Adipocyte (in vitro differentiated cells): ENCODE results near the gene BLVRB.
"Not testable (repeated sequence)": the region's sequence is repeated elsewhere in the genome, so short reads cannot be mapped to it uniquely, and the experiment has no call there.

Source experiments
- DNase-seq: peaks from one replicate; pipeline ENCODE4 v3.0.0-alpha.2; 2015; ENCODE audit warnings: low read depth
- H3K27me3 ChIP-seq: replicated peaks from 2 replicates; pipeline ENCODE4 v1.7.0; 2013; ENCODE audit warnings: mild to moderate bottlenecking, low read length, moderate library complexity; ENCODE audit not compliant: control insufficient read depth, insufficient read depth
- H3K36me3 ChIP-seq: 2 replicates; pipeline ENCODE4 v1.7.0; 2013; ENCODE audit warnings: low read length, mild to moderate bottlenecking, moderate library complexity; ENCODE audit not compliant: control insufficient read depth, insufficient read depth, severe bottlenecking
- H3K4me1 ChIP-seq: 2 replicates; pipeline ENCODE4 v1.7.0; 2013; ENCODE audit warnings: mild to moderate bottlenecking, low read length, moderate library complexity; ENCODE audit not compliant: control insufficient read depth, insufficient read depth
- H3K4me3 ChIP-seq: 2 replicates; pipeline ENCODE4 v1.7.0; 2013; ENCODE audit warnings: mild to moderate bottlenecking, low read length, moderate library complexity
- H3K9ac ChIP-seq: 2 replicates; pipeline ENCODE4 v1.7.0; 2013; ENCODE audit warnings: mild to moderate bottlenecking, low read length, moderate library complexity
- H3K9me3 ChIP-seq: 2 replicates; pipeline ENCODE4 v1.7.0; 2013; ENCODE audit warnings: mild to moderate bottlenecking, low read length, moderate library complexity; ENCODE audit not compliant: control insufficient read depth

The BLVRB gene

DNA sequence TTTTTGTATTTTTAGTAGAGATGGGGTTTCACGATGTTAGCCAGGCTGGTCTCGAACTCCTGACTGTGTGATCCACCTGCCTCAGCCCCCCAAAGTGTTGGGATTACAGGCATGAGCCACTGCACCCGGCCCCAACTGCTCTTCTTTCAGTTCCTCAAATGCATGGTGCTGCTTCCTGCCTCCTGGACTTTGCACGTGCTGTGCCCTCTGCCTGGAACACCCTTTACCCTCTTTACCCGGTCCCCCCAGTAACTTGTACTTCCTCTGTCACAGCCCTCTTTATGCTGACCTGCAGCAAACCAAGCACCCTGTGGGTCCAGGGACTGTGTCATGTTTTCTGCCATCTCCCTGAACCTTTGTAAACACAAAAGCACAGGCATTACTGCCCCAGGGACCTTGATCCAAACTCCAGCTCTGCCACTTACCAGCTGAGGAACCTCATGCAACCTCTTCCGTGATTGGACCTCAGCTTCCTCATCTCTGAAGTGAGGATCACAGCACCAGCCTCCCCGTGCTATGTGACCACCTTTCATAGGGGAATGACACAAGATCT is 3.8 kb downstream of the BLVRB start:
- no peak for DNase-seq
- H3K4me3 ChIP-seq, result no peak overlapping the region
- H3K36me3 ChIP-seq, result no peaks in the 10 kb centered on the region
- H3K4me1 ChIP-seq, result peaks cover 24% of the 10 kb centered on the region
- H3K9ac ChIP-seq, result no peak overlapping the region
- H3K27me3 ChIP-seq, result no peaks in the 10 kb centered on the region
- H3K9me3 ChIP-seq, result no peaks in the 10 kb centered on the region

DNA sequence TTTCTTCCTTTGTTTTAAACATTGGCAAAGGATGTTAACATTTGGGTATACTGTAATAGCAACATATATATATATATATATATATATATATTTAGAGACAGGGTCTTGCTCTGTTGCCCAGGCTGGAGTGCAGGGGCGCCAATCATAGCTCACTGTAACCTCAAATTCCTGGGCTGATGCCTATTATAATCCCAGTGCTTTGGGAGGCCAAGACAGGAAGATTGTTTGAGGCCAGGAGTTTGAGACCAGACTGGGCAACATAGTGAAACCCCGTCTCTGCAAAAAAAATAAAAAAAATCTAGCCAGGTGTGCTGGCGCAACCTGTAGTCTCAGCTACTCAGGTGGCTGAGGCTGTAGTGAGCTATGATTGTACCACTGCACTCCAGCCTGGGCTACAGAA is 5.4 kb downstream of the BLVRB start:
- H3K4me1 ChIP-seq, result peaks cover 15% of the 10 kb centered on the region
- H3K9ac ChIP-seq, result no peak overlapping the region
- H3K9me3 ChIP-seq, result no peaks in the 10 kb centered on the region
- DNase-seq, result no peak
- no peaks in the 10 kb centered on the region for H3K36me3 ChIP-seq
- no peaks in the 10 kb centered on the region for H3K27me3 ChIP-seq
- H3K4me3 ChIP-seq, result no peak overlapping the region

DNA sequence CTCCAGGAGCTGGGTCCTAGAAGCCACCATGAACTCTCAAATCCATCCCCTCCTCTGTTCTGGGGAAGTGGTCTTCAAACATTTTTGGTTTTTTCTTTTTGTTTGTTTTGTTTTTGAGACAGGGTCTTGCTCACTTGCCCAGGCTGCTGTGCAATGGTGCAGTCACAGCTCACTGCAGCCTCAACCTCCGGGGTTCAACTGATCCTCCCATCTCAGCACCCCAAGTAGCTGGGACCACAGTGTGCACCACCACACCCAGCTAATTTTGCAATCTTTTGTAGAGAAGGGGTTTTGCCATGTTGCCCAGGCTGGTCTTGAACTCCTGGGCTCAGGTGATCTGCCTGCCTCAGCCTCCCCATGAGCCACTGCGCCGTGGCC is 7.0 kb downstream of the BLVRB start:
- Histone ChIP-seq H3K36me3 (no peaks in the 10 kb centered on the region), H3K9me3 (no peaks in the 10 kb centered on the region), H3K4me1 (no peaks in the 10 kb centered on the region), H3K9ac (no peak overlapping the region), H3K27me3 (no peaks in the 10 kb centered on the region), H3K4me3 (no peak overlapping the region)
- DNase-seq, result no peak

DNA sequence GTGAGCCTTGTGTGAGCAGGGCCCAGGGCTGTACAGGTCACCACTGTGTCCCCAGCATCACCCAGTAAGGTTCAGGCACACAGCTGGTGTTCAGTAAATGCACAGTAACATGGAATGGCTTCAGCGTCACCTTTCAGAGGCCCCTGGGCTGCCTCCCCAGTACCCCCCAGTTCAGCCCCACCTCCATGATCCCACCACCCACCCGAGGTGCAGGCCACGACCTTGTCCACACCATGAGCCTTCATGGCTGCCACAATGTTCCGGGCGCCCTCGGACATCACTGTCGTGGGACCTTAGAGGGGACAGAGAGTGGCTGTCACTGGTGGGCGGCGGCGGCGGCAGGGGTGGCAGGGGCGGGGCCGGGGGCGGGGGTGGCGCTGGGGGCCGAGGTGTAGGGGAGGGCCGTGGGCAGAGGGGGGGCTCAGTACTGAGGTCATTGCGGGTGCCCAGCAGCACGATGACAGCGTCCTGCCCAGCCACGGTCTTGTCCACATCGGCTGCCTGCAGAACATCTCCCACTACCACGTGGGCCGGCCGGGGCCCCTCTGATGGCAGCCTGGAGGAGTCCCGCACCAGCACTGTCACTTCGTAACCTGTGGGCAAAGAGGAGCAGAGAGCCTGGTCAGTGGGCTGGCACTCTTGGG is 7.5 kb downstream of the BLVRB start:
- Histone ChIP-seq H3K9ac (no peak overlapping the region), H3K27me3 (no peaks in the 10 kb centered on the region), H3K4me1 (no peaks in the 10 kb centered on the region), H3K9me3 (no peaks in the 10 kb centered on the region), H3K4me3 (no peak overlapping the region), H3K36me3 (no peaks in the 10 kb centered on the region)
- DNase-seq, result no peak

DNA sequence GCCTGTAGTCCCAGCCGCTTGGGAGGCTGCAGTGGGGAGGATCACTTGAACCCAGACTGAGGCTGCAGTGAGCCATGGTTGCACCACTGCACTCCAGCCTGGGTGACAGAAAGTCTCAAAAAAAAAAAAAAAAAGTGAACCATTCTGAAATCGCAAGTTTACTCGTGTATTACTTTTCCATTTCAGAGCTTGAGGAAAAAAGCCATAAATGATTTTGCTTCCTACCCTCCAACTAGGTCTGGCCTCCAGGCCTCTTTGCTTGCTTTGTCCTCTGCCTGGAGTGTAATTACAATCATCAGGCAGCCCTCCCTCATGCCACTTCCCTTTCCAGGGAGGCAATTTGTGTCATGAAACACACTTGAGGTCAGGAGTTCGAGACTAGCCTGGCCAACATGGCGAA is 8.5 kb downstream of the BLVRB start:
- Histone ChIP-seq H3K9ac (no peak overlapping the region), H3K36me3 (no peaks in the 10 kb centered on the region), H3K27me3 (no peaks in the 10 kb centered on the region), H3K4me3 (no peak overlapping the region), H3K9me3 (no peaks in the 10 kb centered on the region), H3K4me1 (no peaks in the 10 kb centered on the region)
- DNase-seq, result no peak

DNA sequence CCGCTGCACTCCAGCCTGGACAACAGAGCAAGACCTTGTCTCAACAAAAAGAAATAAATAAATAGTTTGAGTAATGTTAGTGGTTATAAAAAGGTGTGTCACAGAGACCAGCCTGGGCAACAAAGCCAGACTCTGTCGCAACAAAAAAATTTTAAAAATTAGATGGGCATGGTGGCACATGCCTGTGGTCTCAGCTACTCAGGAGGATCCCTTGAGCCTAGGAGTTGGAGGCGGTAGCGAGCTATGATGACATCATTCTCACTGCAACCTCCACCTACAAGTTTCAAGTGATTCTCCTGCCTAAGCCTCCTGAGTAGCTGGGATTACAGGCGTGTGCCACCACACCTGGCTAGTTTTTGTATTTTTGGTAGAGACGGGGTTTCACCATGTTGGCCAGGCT is 11.6 kb downstream of the BLVRB start:
- not testable (repeated sequence) for H3K27me3 ChIP-seq, DNase-seq, H3K36me3 ChIP-seq, H3K4me3 ChIP-seq, H3K9me3 ChIP-seq, H3K9ac ChIP-seq, H3K4me1 ChIP-seq

DNA sequence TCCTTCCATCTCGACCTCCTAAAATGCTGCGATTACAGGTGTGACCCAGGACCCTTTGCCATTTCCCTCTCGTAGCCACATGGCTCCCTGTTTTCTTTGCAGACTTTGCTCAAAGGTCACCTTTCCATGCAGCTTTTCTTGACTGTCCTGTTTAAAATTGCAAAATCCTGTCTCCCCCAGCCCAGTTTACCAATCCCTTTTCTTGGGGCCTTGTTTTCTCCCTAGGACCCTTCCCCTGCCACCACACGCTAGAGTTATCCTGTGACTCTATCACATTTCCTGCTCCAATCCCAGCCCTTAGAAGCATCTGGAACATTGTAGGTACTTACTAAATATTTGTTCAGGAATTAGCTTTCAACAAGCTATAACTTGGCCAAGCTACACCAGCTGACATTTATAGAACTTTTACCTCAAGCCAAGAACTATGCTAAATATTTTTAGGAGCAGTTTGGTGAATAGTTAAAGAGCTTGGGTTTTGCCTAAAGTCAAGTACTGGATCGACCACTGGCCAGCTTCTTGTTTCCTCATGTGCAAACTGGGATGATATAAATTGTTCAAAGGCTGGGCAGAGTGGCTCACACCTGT is 12.3 kb downstream of the BLVRB start:
- H3K36me3 ChIP-seq, result peaks cover 4% of the 10 kb centered on the region
- H3K9ac ChIP-seq, result no peak overlapping the region
- no peak for DNase-seq
- peaks cover 5% of the 10 kb centered on the region for H3K4me1 ChIP-seq
- H3K4me3 ChIP-seq, result no peak overlapping the region
- no peaks in the 10 kb centered on the region for H3K9me3 ChIP-seq
- H3K27me3 ChIP-seq, result no peaks in the 10 kb centered on the region

DNA sequence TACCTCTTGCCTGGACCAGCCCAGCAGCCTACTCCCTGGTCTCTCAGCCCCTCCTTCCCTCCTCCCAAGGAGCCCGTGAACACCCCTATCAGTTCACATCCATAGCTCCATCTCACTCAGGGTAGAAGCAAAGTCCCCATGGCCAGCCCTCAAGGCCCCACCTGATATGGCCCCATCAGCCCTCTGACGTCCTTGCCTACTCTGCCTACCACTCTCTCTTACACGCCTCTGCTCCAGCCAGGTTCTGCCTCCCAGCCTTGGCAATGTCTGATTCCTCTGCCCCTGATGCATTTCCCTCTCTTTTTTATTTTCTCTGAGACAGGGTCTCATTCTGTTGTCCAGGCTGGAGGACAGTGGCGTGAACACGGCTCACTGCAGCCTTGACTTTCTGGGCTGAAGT is 13.5 kb downstream of the BLVRB start:
- Histone ChIP-seq H3K4me1 (peaks cover 5% of the 10 kb centered on the region), H3K27me3 (no peaks in the 10 kb centered on the region), H3K9me3 (no peaks in the 10 kb centered on the region), H3K36me3 (peaks cover 8% of the 10 kb centered on the region), H3K9ac (no peak overlapping the region), H3K4me3 (no peak overlapping the region)
- no peak for DNase-seq

DNA sequence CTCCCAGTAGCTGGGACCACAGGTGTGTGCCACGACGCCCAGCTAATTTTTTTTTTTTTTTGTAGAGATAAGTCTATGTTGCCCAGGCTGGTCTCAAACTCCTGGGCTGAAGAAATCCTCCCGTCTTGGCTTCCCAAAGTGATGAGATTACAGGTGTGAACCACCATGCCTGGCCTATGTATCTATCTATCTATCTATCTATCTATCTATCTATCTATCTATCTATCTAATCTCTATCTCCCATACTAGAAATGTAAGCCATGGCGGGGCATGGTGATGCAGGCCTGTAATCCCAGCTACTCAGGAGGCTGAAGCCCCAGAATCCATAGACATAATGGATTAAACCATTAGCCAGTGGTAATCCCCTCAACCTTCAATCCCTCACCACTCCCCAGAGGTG is 14.9 kb downstream of the BLVRB start:
- Histone ChIP-seq H3K4me3 (no peak overlapping the region), H3K27me3 (no peaks in the 10 kb centered on the region), H3K36me3 (peaks cover 8% of the 10 kb centered on the region), H3K9ac (no peak overlapping the region), H3K4me1 (peaks cover 10% of the 10 kb centered on the region), H3K9me3 (no peaks in the 10 kb centered on the region)
- no peak for DNase-seq

DNA sequence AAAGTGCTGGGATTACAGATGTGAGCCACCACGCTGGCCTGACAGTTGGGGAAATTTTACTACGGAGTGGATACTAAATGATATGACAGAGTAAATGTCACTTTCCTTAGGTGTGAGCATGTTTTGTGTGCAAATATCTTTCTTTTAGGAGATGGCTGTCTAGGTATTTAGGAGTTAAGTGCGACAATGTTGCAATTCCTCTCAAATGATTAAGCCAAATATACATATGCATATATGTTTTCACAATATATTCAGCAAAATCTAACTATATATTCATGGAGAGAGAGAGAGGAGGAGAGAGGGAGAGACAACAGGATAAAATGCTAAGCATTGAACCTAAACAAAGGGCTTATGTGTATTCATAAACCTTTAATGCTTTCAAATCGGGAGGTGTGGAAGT is 16.0 kb downstream of the BLVRB start:
- H3K9ac ChIP-seq, result no peak overlapping the region
- H3K27me3 ChIP-seq, result no peaks in the 10 kb centered on the region
- H3K9me3 ChIP-seq, result no peaks in the 10 kb centered on the region
- no peak overlapping the region for H3K4me3 ChIP-seq
- peaks cover 8% of the 10 kb centered on the region for H3K36me3 ChIP-seq
- peaks cover 15% of the 10 kb centered on the region for H3K4me1 ChIP-seq
- DNase-seq, result no peak

DNA sequence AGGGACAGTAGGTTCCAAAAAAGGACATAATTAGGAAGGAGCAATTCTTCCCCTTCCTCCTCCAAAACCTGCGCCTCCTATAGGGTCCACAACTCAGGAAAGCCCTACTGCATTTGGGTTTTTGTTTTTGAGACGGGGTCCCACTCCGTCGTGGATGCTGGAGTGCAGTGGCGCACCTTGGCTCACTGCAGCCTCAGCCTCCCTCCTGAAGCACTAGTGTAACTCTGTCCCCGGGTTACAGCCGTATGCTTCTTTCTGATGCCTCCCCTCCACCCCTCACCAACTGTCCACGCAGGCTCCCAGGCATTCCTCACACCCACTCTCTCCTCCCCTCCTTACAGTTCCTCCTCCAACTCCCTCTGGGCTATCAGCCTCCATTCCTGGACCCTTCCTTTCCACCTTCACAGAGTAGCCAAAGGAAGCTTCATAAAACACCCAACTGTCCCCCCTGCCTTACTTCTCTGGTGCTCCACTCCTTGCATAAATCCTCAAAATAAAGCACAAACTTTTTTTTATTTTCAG is 19.2 kb downstream of the BLVRB start:
- H3K36me3 ChIP-seq, result peaks cover 14% of the 10 kb centered on the region
- H3K27me3 ChIP-seq, result no peaks in the 10 kb centered on the region
- no peak overlapping the region for H3K9ac ChIP-seq
- H3K4me1 ChIP-seq, result peaks cover 28% of the 10 kb centered on the region
- no peaks in the 10 kb centered on the region for H3K9me3 ChIP-seq
- DNase-seq, result no peak
- H3K4me3 ChIP-seq, result no peak overlapping the region
